Measurements from ENCODE around the gene MAN2B1.
A peak's percentile ranks its signal among the peaks of the same experiment; 100 is the strongest.
"Not testable (repeated sequence)": the region's sequence is repeated elsewhere in the genome, so short reads cannot be mapped to it uniquely, and the experiment has no call there.

MAN2B1 gene

GRCh38 chr19:12687496-12688196, 21.1 kb upstream of the MAN2B1 start, which contains the start of gene GNG14:
GNG14 (plus strand) TSS chr19:12687998; CDS start chr19:12688049, 51 bp downstream.
- no peak for DNase-seq

DNA sequence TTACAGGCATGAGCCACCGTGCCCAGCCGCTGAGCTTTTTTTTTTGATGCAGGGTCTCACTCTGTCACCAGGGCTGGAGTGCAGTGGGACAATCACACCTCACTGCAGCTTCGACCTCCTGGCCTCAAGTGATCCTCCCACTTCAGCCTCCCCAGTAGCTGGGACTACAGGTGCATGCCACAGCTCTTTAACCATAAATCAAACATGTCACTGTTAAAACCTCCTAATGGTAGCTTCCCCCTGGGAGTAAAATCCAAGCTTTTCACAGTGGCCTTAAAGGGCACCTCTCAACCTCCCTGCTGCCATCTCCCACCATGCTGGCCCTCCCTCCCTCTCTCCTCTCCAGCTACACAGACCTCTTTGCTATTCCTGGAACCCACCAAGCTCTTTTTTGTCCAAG, 19.3 kb upstream of the MAN2B1 start:
- no peak for DNase-seq

DNA sequence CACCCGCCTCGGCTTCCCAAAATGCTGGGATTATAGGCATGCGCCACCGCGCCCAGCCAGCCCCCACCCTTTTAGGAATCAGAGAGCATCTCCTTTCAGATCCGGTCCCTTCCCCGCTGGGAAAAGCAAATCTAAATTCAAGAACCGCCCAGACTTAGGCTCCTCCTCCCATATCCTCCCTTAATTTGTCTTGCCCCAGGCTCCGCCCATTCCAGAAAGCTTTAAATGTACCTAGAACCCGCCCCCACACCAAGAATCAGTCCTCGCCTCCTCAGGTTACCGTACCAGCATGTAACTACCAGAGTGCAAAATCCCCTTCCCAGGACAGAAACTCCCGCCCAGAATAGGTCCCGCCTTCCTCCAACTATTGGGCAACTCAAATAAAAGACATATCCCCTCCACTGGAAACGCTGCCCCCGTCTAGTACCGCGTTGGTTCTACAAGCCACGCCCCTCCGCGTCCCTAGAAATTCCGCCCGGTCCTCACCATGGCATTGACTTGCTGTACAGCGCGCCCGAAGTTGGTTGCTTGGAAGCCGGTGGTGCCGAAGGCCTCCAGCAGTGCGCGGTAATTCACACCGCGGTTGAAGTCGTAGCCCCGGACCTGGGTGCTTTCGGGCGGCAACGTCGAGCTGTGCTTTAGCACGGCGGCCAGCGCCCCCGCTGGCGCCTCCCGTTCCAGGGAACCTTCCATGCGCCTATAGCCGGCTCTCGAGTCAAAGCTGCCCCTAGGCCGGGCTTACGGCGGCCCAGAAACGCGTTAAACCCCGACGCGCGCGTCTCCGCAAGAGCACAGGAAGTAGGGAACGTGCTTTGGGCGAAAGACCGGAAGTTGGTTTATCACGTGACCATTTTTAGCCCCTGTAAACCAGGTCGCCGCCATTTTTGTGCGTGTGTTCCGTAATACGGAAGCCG, 14.8 kb upstream of the MAN2B1 start, which contains the start of gene DHPS:
DHPS (minus strand) TSS at position 807 of the 914 bp plus-strand sequence; CDS start at position 693, 114 bp downstream.
- peak; percentile 93 for DNase-seq

GRCh38 chr19:12680034-12680433, 13.5 kb upstream of the MAN2B1 start:
- DNase-seq = no peak

DNA sequence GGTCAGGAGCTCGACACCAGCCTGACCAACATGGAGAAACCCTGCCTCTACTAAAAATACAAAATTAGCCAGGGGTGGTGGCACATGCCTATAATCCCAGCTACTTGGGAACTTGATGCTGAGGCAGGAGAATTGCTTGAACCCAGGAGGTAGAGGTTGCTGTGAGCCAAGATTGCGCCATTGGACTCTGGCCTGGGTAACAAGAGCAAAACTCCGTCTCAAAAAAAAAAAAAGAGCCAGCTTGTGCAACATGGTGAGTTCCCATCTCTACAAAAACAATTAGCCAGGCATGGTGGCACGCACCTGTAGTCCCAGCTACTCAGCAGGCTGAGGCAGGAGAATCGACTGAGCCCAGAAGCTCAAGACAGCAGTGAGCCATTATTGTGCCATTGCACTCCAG, 11.5 kb upstream of the MAN2B1 start:
- DNase-seq = not testable (repeated sequence)

- DNase-seq = no peak
These were observed 10.4 kb upstream of the MAN2B1 start for GRCh38 chr19:12676928-12677327.

DNA sequence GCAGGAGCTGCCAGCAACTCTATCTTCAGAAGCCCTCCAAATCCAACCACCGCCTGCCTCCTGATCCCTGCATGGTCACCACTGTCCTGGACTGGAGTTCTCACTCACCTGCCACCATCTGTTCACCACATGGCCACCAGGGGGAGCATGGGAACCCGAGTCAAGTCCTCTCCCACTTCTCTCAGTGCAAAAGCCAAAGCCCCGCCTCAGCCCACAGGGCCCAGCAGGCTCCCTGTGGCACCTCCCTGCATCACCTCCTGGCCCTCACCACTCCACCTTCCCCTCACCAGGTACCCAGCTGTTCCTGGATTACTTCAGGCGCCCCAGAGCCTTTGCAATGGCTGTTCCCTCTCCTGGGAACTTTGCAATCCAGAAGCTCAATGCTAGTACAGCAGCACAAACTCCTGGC, 9.8 kb upstream of the MAN2B1 start:
- DNase-seq = peak; percentile 87

DNA sequence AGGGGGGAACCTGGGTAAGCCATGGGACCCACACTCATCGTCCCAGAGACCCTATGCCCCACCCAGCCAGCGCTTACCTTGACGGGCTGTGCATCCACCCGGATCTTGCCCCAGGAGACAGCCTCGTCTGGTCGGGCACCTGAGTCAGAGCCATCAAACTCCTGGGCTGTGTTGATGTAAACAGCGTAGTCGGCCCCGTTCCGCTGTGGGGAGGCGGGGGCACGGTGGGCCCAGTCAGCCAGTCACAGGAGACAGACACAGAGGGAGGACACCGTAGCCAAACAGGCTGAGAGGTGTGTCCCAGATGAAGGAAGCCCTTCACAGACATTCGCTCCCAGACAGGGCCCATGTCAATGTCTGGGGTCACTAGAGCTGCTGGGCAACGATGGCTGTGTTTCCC, 9.4 kb upstream of the MAN2B1 start:
- no peak for DNase-seq

DNA sequence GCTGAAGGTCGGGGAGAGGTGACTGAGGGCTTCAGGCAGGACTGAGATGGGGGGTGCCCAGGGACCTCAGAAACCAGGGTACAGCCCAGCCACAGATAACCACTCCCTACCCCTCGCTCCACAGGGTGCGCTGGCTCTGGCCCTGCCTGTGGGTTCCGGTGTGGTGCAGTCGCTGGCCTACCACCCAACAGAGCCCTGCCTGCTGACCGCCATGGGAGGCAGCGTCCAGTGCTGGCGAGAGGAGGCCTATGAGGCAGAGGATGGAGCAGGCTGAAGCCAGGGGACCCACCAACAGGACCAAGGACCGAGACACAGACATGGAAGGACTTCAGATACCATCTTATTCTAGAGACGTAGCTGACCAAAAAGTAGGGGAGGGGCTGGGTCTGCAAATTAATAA, 8.9 kb upstream of the MAN2B1 start:
- DNase-seq = no peak

DNA sequence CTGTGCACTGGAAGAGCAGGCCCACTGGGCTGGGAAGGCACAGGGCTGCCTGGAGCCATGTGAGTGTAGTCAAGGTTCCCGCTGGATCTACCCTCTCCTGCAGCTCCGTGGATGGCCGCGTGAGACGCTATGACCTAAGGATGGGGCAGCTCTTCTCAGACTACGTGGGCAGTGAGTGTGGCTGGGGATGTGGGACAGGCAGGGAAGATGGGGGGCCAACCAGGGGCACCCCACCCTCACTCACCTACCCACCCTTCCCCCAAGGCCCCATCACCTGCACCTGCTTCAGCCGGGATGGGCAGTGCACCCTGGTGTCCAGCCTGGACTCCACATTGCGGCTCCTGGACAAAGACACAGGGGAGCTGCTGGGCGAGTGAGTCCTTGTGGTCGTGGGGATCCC, 6.2 kb upstream of the MAN2B1 start:
- no peak for DNase-seq

GRCh38 chr19:12670159-12670928, 3.8 kb upstream of the MAN2B1 start:
- no peak for DNase-seq

DNA sequence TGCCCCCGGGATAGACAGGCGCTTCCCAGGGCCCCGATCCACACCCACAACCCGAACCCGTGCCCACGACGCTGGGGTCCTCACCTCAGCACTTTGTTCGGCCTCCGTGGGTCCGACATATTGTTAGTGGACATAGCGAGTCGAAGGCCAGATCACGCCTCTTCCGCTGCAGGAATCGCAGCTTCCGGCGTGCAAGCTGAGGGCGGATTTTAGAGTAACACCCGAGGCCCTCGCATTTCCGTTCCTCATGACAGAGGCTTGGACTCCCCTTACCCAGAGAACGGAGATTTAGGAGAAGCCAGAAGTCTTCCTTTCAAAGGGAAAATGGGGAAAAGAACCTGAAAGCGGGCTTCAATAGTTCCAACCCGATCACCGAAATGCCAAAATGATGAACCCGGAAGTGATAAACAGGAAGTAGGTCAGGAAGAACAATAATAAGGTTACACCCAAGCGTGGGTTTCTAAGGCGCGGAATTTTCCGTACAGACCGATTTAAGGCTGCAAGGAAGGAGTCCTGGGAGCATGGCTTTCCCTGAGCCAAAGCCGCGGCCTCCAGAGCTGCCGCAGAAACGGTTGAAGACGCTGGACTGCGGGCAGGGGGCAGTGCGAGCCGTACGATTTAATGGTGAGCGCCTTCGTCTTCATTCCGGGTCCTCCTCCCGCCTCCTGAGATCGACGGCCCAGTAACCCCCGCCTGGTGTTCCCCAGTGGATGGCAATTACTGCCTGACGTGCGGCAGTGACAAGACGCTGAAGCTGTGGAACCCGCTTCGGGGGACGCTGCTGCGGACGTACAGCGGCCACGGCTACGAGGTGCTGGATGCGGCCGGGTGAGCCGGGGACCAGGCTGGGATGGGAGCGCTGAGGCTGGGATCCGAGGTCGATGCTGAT, 3.0 kb upstream of the MAN2B1 start:
- peak; percentile 66 for DNase-seq

DNA sequence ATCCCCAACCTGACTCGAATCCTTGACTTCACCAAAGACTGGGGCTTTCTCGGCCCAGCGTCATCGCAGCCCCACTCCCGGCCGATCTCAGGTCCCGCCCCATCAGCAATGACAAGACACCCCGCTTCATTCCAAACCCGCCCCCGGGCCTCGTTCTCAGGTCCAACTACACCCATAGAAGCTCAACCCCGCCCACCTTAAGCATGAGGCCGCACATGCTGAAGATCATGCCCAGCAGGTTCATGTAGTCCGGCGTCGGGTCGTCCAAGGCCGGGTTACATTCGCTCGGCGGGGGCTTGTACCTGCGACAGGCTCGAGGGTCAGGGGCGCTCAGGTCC, 2.4 kb upstream of the MAN2B1 start:
- DNase-seq = peak; percentile 74

DNA sequence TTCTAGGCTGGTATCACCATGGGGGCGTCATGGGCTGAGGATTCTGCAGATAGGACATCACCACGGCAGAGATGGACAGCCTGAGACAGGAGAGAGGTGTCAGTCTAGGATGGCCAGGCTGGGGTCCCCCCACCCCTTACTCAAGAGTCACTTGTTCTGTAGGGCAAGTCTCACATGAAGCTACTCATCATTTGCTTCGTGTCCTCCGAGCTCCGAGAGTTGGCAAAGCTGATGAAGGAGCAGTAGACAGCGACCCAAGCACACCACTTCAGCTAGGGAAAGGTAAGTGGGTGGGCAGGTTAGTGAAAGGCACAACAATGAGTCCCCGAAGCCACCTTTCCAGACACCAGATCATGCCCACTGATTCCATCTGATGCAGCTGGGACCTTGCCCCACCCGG, 1.8 kb upstream of the MAN2B1 start:
- no peak for DNase-seq

DNA sequence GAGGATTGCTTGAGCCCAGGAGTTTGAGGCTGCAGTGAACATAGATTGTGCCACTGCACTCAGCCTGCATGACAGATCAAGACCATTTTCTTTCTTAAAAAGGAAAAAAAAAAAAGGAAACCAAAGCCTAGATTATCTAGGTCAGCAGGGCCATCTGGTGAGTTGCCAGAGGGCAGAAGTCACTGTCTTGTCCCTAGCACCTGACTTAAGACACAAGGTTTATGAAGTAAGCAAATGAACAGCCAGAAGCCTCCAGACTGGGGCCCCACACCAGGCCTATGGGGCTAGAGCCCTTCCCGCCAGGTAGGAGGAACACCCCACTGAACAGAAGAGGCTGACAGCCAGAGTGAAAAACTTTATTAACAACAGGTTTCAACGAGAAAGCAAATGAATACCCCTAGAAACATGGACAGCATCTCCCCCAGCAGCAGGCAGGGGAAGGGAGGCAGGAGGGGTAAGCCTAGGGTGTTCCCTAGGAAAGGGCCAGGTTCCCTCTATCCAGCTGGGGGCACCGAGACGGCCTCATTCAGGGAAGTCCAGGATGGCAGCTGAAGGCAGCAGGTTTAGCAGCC, 1.3 kb upstream of the MAN2B1 start:
- DNase-seq = no peak

- DNase-seq = peak; percentile 27
These were observed 774 bp downstream of the MAN2B1 start for GRCh38 chr19:12665671-12666264.

- peak; percentile 73 for DNase-seq
These were observed 1.3 kb downstream of the MAN2B1 start for GRCh38 chr19:12665281-12665573.

DNA sequence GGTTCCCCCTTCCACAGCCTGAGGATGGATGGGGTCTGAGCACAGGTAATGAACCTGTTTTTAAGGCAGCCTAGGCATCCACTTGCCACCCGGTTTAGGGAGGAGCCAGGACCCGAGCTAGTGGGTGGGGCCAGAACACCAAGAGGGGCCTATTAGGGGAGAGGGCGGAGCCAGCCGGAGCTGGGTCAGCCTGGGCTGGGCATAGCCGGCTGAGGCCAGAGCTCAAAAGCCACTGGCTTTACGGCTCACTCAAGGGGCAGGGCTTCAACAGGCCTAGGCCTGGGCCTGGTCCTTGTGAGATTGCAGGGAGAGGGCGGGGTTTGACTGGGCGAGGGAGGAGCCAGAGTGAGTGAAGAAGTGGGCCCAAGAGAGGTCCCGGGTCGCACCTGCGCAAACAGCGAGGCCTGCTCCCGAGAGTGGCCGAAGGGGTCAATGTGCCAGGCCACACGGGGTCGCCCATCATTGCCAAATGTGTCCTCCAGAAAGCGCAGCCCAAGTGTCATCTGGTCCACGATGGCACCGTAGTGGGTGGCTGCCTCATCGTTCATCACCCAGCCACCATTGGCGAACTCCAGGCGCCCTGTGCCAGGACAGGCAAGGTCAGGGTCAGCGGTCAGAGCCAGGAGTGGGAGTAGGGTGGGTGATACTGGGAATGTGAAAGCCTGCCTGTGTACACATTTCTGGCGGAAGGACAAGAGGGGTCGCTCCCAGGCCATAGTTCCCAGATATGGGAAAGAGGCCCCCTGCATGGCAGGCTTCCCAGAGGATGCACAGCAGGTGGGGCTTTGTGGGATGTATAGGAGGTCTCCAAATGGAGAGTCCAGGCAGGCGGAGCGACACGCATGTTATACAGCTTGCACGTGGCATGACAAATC, 1.9 kb downstream of the MAN2B1 start:
- no peak for DNase-seq

- no peak for DNase-seq
These were observed 5.6 kb downstream of the MAN2B1 start for GRCh38 chr19:12660980-12661379.

GRCh38 chr19:12657966-12658365, 8.6 kb downstream of the MAN2B1 start:
- DNase-seq = no peak
